ENCODE data around the gene POLR3G.

DNA sequence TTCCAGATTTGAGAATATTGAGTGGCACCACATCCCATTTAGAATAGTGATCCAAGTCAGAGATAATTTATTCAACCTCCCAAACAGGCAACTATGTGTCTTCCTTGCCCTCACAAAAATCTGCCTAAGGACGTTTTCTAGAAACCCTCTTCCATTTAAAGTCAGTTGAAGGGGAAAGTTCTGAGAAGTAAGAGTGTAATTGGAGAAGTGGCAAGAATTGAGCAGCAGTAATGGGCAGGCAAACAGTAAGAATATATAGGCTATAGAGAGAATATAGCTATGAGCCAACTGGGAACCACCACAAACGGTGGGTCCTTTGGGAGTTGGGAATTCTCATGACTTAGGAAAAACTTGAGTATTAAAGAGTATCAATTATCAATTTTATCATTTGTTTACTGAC is 34.0 kb upstream of the POLR3G start:
- TF ChIP-seq, protein P1, sequence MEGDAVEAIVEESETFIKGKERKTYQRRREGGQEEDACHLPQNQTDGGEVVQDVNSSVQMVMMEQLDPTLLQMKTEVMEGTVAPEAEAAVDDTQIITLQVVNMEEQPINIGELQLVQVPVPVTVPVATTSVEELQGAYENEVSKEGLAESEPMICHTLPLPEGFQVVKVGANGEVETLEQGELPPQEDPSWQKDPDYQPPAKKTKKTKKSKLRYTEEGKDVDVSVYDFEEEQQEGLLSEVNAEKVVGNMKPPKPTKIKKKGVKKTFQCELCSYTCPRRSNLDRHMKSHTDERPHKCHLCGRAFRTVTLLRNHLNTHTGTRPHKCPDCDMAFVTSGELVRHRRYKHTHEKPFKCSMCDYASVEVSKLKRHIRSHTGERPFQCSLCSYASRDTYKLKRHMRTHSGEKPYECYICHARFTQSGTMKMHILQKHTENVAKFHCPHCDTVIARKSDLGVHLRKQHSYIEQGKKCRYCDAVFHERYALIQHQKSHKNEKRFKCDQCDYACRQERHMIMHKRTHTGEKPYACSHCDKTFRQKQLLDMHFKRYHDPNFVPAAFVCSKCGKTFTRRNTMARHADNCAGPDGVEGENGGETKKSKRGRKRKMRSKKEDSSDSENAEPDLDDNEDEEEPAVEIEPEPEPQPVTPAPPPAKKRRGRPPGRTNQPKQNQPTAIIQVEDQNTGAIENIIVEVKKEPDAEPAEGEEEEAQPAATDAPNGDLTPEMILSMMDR (IDR thresholded peaks at IDR 0.05) = no peak
- TF ChIP-seq ZFX (IDR thresholded peaks at IDR 0.05; ENCODE audit: borderline replicate concordance) = no peak
